ENCODE data around the gene TTC12.

DNA sequence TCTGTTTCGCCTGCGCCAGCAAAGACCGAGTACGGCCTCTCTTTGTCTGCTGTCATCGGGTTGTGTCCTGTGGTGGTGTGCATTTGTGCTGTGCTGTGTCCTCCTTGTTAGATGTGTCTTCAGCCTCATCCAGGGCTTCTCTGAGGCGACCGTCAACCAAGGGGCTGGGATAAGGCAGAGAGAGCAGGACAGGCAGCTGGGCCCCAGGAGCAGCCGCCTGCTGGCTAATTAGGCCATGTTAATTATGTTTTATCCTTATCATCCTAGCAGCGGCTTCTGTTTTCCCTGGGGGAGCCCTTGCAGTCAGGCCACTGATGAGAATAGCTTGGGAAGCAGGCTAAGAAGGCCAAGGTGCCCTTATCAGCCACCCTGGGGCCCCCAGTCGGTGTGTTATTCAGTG, 40.7 kb upstream of the TTC12 start:
- TF ChIP-seq KAT2A (conservative IDR thresholded peaks at IDR 0.05; ENCODE audit: control insufficient read depth, low read depth, low read length): no peak
- TF ChIP-seq PAX8 (IDR thresholded peaks at IDR 0.05): no peak
- no peak for TF ChIP-seq CTCF (IDR thresholded peaks at IDR 0.05 in 2 of 3, conservative IDR thresholded peaks at IDR 0.05 in 1 of 3; ENCODE audit: control insufficient read depth in 2 of 3, extremely low read depth in 1 of 3, insufficient read depth in 1 of 3, low read depth in 3 of 3, low read length in 3 of 3)
- TF ChIP-seq RFX5 (IDR thresholded peaks at IDR 0.05; ENCODE audit: low read depth, low read length): no peak
